Stomach (tissue), 4 donors: ENCODE data around the gene ZNF581.

Source experiments
- EP300 ChIP-seq: sonication (generic); formaldehyde crosslinking; IDR thresholded peaks from one replicate; pipeline ENCODE4 v1.6.1; 2017; ENCODE audit warnings: antibody characterized with exemption
- TF ChIP-seq, protein P1 (sequence below), 7 experiments: fragments of 450-650 bp in 4 of 7; fragments of 200-600 bp in 3 of 7; sonication (generic) in 3 of 7; IDR thresholded peaks; one replicate each; pipeline ENCODE4 v1.5.1; 2016 to 2019; ENCODE audit warnings: antibody characterized with exemption in 7 of 7, control low read depth in 2 of 7, mild to moderate bottlenecking in 1 of 7

DNA sequence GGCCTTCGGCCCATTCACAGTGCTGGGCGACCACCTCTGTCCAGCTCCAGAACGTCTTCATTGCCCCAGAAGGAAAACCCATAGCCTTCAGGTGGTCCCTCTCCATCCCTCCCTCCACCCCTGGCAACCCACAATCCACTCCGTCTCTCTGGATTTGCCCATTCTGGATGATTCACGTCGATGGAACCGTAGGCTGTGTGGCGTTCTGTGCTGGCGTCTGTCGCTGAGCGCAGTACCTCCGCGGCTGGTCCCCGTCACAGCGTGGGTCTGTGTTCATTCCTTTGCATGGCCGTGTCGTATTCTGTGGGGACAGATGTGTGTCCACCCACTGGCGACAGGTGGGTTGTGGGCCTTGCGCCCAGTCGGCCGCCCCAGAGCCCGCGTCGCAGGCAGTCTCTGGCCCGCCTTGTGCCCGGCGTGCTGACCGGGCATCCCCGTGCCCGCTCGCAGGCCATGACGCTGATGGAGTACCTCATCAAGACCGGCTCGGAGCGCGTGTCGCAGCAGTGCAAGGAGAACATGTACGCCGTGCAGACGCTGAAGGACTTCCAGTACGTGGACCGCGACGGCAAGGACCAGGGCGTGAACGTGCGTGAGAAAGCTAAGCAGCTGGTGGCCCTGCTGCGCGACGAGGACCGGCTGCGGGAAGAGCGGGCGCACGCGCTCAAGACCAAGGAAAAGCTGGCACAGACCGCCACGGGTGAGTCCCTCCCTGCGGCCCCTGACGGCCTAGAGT lies 41.7 kb downstream of the ZNF581 start:
- TF ChIP-seq, protein P1, sequence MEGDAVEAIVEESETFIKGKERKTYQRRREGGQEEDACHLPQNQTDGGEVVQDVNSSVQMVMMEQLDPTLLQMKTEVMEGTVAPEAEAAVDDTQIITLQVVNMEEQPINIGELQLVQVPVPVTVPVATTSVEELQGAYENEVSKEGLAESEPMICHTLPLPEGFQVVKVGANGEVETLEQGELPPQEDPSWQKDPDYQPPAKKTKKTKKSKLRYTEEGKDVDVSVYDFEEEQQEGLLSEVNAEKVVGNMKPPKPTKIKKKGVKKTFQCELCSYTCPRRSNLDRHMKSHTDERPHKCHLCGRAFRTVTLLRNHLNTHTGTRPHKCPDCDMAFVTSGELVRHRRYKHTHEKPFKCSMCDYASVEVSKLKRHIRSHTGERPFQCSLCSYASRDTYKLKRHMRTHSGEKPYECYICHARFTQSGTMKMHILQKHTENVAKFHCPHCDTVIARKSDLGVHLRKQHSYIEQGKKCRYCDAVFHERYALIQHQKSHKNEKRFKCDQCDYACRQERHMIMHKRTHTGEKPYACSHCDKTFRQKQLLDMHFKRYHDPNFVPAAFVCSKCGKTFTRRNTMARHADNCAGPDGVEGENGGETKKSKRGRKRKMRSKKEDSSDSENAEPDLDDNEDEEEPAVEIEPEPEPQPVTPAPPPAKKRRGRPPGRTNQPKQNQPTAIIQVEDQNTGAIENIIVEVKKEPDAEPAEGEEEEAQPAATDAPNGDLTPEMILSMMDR (IDR thresholded peaks at IDR 0.05), result no peak
- TF ChIP-seq EP300, result no peak
